ENCODE results near the gene LTK. TPM values are rescaled to one million over a fixed set of nuclear protein-coding genes. Genes with fewer than 3 reads are reported as not detected.
A peak's percentile ranks its signal among the peaks of the same experiment; 100 is the strongest.

The LTK gene
- total and polyA plus RNA-seq, 2 donors (not counting 1 experiment from before 2014, with no cell fraction given), result 4.4 to 9.7 TPM

DNA sequence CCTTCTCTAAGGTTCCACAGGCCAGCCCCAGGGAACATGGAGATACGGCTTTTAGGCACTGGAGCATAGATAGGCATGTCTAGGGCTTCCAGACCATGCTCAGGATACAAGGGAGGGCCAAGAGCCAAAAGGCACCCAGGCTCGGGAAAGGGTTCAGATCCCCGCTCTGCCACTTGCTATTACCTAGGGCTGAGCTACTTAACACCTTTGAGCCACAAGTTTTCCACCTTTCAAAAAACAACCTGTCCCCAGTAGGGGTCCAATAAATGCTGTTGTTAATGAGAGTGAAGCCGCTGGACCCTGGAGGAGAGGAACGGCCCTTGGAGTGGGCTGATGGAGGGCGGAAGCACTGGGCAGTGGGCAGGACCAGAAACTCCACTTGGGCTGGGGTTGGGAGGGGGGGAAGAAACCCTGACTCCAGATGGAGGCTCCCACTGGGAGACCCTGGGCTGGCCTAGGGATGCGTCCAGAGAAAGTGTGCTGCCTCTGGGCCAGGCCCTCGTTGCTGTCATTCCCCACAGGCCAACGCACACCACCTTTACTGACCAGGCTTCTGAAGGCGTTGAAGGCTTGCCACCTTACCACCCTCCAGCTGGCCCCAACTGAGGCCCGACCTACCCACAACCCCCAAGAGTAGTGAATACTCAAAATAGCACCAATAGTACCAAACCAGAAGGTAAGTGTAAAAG, 28.5 kb downstream of the LTK start:
- 85% methylated on average over 9 of the region's 11 CpGs for WGBS (ENCODE audit: insufficient coverage)
- Histone ChIP-seq H3K4me1 (ENCODE audit: control insufficient read depth in 2 of 2, insufficient read depth in 2 of 2, low read length in 2 of 2) (peaks cover 14 to 16% of the 10 kb centered on the region in 2 donors), H3K9ac (ENCODE audit: low read length) (no peak overlapping the region), H3K27ac (ENCODE audit: low read length in 2 of 2) (no peak overlapping the region), H3K4me2 (replicated peaks; ENCODE audit: low read depth, low read length, poor library complexity, severe bottlenecking) (no peak overlapping the region), H3K27me3 (replicated peaks in 1 of 4; ENCODE audit: control extremely low read depth in 1 of 4, control insufficient read depth in 3 of 4, insufficient read depth in 4 of 4, low read length in 3 of 4) (peaks cover 0 to 13% (median 0%) of the 10 kb centered on the region in 4 experiments), H3K9me3 (ENCODE audit: control extremely low read depth in 1 of 3, control insufficient read depth in 2 of 3, insufficient read depth in 1 of 3, low read length in 2 of 3) (no peaks in the 10 kb centered on the region), H2AFZ (ENCODE audit: insufficient read depth, low read depth, low read length, poor library complexity, severe bottlenecking) (no peak overlapping the region), H3K36me3 (replicated peaks in 1 of 2; ENCODE audit: control extremely low read depth in 1 of 2, control insufficient read depth in 1 of 2, extremely low read depth in 1 of 2, insufficient read depth in 2 of 2, low read length in 1 of 2) (peaks cover 0 to 15% of the 10 kb centered on the region in 2 experiments), H3K79me2 (ENCODE audit: control insufficient read depth, insufficient read depth, low read length) (no peaks in the 10 kb centered on the region), H3K4me3 (ENCODE audit: control extremely low read depth in 1 of 5, extremely low read depth in 1 of 5, insufficient read depth in 1 of 5, low read depth in 2 of 5, low read length in 4 of 5) (no peak overlapping the region), H4K20me1 (ENCODE audit: control insufficient read depth, insufficient read depth, low read length, poor library complexity, severe bottlenecking) (no peaks in the 10 kb centered on the region)
- Mint-ChIP-seq H3K27ac (no peak overlapping the region), H3K9me3 (ENCODE audit: insufficient read depth) (no peaks in the 10 kb centered on the region), H3K27me3 (peaks cover 4% of the 10 kb centered on the region), H3K4me1 (peaks cover 16% of the 10 kb centered on the region), H3K4me3 (no peak overlapping the region)
- ChIA-PET POLR2A (interaction anchor here (0.7 kb wide), 1 partner anchor 450 kb away, joined by 3 read pairs; no protein-coding TSS in a partner anchor), CTCF (interaction anchor here (0.8 to 1.8 kb wide), 2 partner anchors 18 to 20 kb away, joined by 3 to 4 read pairs; no protein-coding TSS in a partner anchor)
- intact Hi-C loops (cut with micrococcal nuclease), result no loop called here
- TF ChIP-seq EZH2 (IDR thresholded peaks at IDR 0.05; ENCODE audit: borderline replicate concordance, insufficient read depth, low read depth, low read length, poor library complexity, severe bottlenecking), result no peak
- DNase-seq, result no peak
- ATAC-seq (ENCODE audit: low read depth), result no peak

DNA sequence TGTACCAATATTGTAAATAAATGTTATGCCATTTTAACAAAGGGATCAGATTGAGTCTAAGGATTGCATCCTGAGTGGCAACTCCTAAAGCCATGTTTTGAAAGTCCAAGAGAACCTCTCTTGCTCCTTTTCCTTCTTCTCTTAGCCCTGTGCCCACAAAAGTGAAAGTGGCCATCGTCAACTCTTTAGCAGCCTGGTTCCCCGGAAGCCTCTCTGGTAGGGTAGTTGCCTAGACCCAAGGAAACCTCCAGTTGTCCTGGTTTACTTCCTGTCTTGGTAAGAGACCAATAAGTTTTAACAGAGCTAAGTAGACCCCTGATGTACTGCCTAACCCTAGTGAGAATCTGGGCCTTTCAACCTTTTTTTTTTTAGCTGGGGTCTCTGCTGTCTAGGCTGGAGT, 30.1 kb downstream of the LTK start:
- Histone ChIP-seq H3K4me3 (ENCODE audit: control extremely low read depth in 1 of 5, extremely low read depth in 1 of 5, insufficient read depth in 1 of 5, low read depth in 2 of 5, low read length in 4 of 5) (peak overlapping the region in 2 of 5 experiments; percentile 5 to 15), H4K20me1 (ENCODE audit: control insufficient read depth, insufficient read depth, low read length, poor library complexity, severe bottlenecking) (no peaks in the 10 kb centered on the region), H3K9ac (ENCODE audit: low read length) (peak overlapping the region; percentile 11), H3K9me3 (ENCODE audit: control extremely low read depth in 1 of 3, control insufficient read depth in 2 of 3, insufficient read depth in 1 of 3, low read length in 2 of 3) (no peaks in the 10 kb centered on the region), H3K4me2 (replicated peaks; ENCODE audit: low read depth, low read length, poor library complexity, severe bottlenecking) (peak overlapping the region; percentile 59), H3K79me2 (ENCODE audit: control insufficient read depth, insufficient read depth, low read length) (no peaks in the 10 kb centered on the region), H3K4me1 (ENCODE audit: control insufficient read depth in 2 of 2, insufficient read depth in 2 of 2, low read length in 2 of 2) (peaks cover 14 to 16% of the 10 kb centered on the region in 2 donors), H3K27me3 (replicated peaks in 1 of 4; ENCODE audit: control extremely low read depth in 1 of 4, control insufficient read depth in 3 of 4, insufficient read depth in 4 of 4, low read length in 3 of 4) (no peaks in the 10 kb centered on the region), H2AFZ (ENCODE audit: insufficient read depth, low read depth, low read length, poor library complexity, severe bottlenecking) (peak overlapping the region; percentile 17), H3K27ac (ENCODE audit: low read length in 2 of 2) (peak overlapping the region; percentile 27 to 53), H3K36me3 (replicated peaks in 1 of 2; ENCODE audit: control extremely low read depth in 1 of 2, control insufficient read depth in 1 of 2, extremely low read depth in 1 of 2, insufficient read depth in 2 of 2, low read length in 1 of 2) (peaks cover 0 to 29% of the 10 kb centered on the region in 2 experiments)
- intact Hi-C loops (cut with micrococcal nuclease), result loop anchor here (1.0 kb wide), 1 partner anchor 10 kb away; the partner anchor contains the start of gene ITPKA
- ChIA-PET POLR2A (no interaction called here), CTCF (interaction anchor here (1.8 kb wide), 1 partner anchor 18 kb away, joined by 4 read pairs; no protein-coding TSS in a partner anchor)
- Mint-ChIP-seq H3K9me3 (ENCODE audit: insufficient read depth) (no peaks in the 10 kb centered on the region), H3K27ac (peak overlapping the region; percentile 75), H3K4me3 (peak overlapping the region; percentile 44), H3K27me3 (peaks cover 4% of the 10 kb centered on the region), H3K4me1 (peaks cover 16% of the 10 kb centered on the region)
- DNase-seq (no peak), ATAC-seq (ENCODE audit: low read depth) (peak; percentile 22)
- 79% methylated on average over 2 of the region's 2 CpGs for WGBS (ENCODE audit: insufficient coverage)
- TF ChIP-seq, protein P1, sequence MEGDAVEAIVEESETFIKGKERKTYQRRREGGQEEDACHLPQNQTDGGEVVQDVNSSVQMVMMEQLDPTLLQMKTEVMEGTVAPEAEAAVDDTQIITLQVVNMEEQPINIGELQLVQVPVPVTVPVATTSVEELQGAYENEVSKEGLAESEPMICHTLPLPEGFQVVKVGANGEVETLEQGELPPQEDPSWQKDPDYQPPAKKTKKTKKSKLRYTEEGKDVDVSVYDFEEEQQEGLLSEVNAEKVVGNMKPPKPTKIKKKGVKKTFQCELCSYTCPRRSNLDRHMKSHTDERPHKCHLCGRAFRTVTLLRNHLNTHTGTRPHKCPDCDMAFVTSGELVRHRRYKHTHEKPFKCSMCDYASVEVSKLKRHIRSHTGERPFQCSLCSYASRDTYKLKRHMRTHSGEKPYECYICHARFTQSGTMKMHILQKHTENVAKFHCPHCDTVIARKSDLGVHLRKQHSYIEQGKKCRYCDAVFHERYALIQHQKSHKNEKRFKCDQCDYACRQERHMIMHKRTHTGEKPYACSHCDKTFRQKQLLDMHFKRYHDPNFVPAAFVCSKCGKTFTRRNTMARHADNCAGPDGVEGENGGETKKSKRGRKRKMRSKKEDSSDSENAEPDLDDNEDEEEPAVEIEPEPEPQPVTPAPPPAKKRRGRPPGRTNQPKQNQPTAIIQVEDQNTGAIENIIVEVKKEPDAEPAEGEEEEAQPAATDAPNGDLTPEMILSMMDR (IDR thresholded peaks at IDR 0.05), result no peak
- no peak for TF ChIP-seq EZH2 (IDR thresholded peaks at IDR 0.05; ENCODE audit: borderline replicate concordance, insufficient read depth, low read depth, low read length, poor library complexity, severe bottlenecking)

Data from B cell (primary cell).